NCI-H2227 (cell line): Measurements from ENCODE around the gene PPHLN1.
"Not testable (repeated sequence)": the region's sequence is repeated elsewhere in the genome, so short reads cannot be mapped to it uniquely, and the experiment has no call there.

Experiments used
- DNase-seq: peaks from one replicate; lab custom pipeline; 2025; ENCODE audit not compliant: unreplicated experiment; lab: John Stamatoyannopoulos, UW

Gene PPHLN1

GRCh38 chr12:42322567-42322966, 3.4 kb upstream of the PPHLN1 start:
- DNase-seq: no peak

DNA sequence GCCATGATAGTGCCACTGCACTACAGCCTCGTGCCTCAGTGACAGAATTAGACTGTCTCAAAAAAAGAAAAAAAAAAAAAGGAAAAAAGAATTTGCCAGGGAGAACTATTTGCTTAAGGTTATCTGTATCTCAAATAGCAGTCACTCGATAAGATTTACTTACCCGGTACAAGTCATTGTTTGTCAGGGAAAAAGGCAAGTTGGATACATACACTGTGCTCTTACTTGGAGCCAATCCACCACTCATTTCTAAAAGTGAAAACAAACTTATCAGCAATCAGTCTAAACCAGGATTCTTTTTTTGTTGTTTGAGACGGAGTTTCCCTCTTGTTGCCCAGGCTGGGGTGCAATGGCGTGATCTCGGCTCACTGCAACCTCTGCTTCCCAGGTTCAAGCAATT, 2.1 kb upstream of the PPHLN1 start:
- DNase-seq: no peak

- peak; percentile 18 for DNase-seq
Observed at GRCh38 chr12:42325326-42325652, 678 bp upstream of the PPHLN1 start.

GRCh38 chr12:42326541-42327226, 717 bp downstream of the PPHLN1 start:
- DNase-seq: peak; percentile 2

- DNase-seq: no peak
Observed at GRCh38 chr12:42327227-42327590, 1.2 kb downstream of the PPHLN1 start.

GRCh38 chr12:42330097-42330496, 4.1 kb downstream of the PPHLN1 start:
- DNase-seq: not testable (repeated sequence)

GRCh38 chr12:42332301-42333285, 6.6 kb downstream of the PPHLN1 start:
- peak; percentile 24 for DNase-seq

GRCh38 chr12:42336286-42336685, 10.3 kb downstream of the PPHLN1 start:
- no peak for DNase-seq

GRCh38 chr12:42338280-42338679, 12.3 kb downstream of the PPHLN1 start:
- DNase-seq: no peak

DNA sequence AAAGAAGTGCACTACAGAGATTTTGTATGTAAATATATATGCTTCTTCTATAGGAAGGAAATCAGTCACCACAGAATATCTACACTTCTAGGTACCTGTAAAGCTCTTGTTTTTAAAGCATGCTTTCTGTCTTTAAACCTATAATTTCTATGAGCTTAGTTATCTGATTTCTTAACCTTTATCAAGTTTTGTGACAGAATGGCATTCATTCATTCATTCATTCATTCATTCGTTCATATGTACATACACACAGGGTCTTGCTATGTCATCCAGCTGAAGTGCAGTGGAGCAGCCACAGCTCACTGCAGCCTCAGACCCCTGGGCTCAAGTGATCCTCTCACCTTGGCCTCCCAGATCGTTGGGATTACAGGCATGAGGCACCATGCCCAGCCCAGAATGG, 16.1 kb downstream of the PPHLN1 start:
- DNase-seq: no peak

DNA sequence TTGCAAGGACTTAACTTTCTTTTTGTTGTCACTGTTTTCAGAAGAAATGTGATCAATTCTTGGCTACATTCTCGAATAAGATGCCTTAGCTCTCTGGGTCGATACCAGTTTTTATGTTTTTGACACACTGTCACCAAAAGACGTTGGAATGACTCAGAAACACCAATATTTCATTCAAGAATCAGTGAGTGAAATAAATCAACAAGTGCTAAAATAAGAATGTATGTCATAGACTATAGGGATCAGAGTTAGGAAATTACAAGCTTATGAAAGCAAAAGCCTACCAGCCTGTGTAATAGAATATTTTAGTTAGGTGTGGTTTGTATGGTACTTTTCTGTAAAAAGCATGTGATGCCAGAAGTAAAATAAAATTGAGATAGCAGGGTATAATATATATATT, 17.8 kb downstream of the PPHLN1 start:
- DNase-seq: no peak

GRCh38 chr12:42346403-42347002, 20.5 kb downstream of the PPHLN1 start:
- DNase-seq: no peak

- DNase-seq: not testable (repeated sequence)
Observed at GRCh38 chr12:42349119-42350020, 23.4 kb downstream of the PPHLN1 start.

DNA sequence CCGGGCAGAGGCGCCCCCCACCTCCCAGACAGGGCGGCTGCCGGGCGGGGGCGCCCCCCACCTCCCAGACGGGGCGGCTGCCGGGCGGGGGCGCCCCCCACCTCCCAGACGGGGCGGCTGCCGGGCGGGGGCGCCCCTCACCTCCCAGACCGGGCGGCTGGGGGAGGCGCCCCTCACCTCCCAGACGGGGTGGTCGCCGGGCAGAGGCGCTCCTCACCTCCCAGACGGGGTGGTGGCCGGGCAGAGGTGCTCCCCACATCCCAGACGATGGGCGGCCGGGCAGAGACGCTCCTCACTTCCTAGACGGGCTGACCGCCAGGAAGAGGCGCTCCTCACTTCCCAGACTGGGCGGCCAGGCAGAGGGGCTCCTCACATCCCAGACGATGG, 24.0 kb downstream of the PPHLN1 start:
- not testable (repeated sequence) for DNase-seq

- DNase-seq: no peak
Observed at GRCh38 chr12:42356344-42356743, 30.4 kb downstream of the PPHLN1 start.

DNA sequence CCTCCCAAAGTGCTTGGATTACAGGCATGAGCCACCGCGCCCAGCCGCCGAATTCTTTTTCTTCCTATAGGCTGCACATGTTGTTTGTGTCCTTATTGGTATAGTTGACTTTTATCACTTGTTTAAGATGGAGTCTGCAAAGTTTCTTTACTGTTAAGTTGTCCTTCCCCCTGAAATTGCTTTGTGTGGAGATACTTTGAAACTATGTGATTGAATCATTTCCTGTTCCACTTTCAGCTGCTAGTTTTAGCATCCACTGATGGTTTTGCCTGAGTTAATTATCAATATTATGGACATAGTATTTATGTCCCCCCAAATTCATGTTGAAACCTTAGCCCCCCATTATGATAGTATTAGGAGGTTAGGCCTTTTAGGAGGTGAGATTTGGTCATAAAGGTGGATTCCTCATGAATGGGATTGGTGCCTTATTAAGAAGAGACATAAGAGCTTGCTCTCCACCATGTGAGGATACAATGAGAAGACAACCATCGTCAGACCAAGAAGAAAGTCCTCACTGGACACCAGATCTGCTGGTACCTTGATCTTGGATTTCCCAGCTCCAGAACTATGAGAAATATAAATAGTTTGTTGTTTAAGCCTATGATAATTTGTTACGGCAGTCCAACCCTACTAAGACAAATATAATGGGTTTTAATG, 34.9 kb downstream of the PPHLN1 start:
- DNase-seq: no peak

DNA sequence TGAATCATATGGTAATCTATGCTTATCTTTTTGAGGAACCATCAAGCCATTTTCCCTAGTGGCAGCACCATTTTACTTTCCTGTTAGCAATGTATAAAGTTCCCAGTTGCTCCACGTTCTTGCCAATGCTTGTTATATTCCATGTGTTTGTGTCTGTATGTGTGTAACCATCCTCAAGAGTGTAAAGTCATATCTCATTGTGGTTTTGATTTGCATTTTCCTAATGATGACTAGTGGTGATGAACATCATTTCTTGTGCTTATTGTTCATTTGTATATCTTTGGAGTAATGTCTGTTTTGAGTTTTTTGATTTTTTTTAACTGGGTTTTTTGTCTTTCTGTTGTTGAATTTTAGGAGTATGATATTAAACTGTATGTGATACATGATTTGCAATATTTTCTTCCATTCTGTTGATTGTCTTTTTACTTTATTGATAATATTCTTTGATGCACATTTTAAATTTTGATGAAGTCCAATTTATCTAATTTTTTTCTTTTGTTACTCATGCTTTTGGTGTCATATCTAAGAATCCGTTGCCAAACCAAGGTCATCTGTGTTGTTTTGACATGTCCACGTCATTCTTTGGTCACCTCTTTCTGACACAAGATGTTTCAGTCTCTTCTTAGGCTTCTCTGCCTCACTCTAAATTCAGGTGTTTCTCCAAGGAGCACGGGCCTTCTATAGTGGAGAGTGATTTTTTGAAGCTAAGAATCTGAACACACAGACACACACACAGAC, 36.1 kb downstream of the PPHLN1 start:
- DNase-seq: no peak

DNA sequence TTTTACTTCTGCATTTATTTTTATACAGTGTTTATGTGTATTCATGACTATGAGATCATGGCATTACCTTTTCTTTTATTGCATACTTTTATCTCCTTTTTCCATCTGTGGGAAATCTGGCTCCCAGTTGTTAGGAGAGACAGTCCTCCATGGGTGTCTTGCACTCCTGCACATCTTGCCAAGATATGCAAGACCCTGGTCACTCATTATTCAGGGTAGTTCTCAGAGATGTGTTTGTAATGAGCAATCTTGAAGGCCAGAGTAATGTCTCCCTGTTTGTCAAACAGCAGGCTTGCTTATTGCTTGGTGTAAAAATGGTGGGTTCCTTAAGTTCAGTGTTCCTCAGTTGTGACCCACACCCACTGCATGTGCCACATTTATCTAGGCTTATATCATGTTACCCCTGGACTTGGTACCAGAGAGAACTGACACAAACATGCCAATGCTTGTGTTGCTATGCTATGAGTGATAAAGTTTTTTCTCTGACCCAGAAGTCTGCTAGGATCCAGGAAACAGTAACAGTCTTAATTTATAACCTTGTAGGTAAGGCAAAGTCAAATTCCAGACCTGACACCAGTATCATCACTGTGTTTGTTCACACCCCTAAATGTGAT, 36.8 kb downstream of the PPHLN1 start:
- no peak for DNase-seq

DNA sequence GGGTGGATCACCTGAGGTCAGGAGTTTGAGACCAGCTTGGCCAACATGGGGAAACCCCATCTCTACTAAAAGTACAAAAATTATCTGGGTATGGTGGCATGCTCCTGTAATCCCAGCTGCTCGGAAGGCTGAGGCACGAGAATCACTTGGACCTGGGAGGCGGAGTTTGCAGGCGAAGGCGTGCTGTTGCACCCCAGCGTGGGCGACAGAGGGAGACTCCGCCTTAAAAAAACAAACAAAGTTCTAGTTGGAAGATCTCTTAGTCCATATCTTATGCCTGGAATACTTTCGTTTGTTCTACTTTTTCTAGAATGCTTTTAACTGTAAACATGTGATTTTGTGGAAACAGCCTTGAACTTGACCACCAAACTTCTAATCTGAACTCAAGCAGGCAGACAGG, 38.7 kb downstream of the PPHLN1 start:
- no peak for DNase-seq
